ENCODE results near the gene CDH13.

DNA sequence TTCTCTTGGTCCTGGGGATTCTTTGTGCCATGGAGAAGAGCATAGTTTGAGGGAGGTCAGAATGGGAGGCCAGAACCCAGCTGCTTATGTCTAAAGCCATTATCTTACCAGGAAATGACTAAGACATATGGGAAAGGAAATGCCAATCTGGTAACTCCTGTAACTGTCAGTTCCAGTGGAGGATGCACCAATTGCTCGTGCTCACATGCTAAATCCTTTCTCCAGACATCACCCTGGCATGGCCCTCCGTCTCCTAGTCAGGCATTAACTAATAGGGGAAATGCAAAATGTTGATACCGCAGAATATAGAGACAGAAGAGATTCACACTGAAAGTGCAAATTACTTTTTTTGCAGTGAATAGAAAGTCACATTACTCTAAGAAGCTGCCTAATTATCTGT lies 925.5 kb downstream of the CDH13 start:
- TF ChIP-seq, protein P1, sequence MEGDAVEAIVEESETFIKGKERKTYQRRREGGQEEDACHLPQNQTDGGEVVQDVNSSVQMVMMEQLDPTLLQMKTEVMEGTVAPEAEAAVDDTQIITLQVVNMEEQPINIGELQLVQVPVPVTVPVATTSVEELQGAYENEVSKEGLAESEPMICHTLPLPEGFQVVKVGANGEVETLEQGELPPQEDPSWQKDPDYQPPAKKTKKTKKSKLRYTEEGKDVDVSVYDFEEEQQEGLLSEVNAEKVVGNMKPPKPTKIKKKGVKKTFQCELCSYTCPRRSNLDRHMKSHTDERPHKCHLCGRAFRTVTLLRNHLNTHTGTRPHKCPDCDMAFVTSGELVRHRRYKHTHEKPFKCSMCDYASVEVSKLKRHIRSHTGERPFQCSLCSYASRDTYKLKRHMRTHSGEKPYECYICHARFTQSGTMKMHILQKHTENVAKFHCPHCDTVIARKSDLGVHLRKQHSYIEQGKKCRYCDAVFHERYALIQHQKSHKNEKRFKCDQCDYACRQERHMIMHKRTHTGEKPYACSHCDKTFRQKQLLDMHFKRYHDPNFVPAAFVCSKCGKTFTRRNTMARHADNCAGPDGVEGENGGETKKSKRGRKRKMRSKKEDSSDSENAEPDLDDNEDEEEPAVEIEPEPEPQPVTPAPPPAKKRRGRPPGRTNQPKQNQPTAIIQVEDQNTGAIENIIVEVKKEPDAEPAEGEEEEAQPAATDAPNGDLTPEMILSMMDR (IDR thresholded peaks at IDR 0.05) = no peak
- TF ChIP-seq ZFX (IDR thresholded peaks at IDR 0.05; ENCODE audit: borderline replicate concordance) = no peak
